Colon (tissue), 2 donors: ENCODE data around the gene AKT1S1.

Experiments
- FAIRE-seq: peaks from 2 replicates; lab custom pipeline; 2012; peaks lifted over from hg19 to GRCh38; lab: Jason Lieb, UNC
- donor health status: control.
- donor health status: control.

AKT1S1 gene

GRCh38 chr19:49866933-49867782 lies 10.0 kb downstream of the AKT1S1 start, which contains the start of gene PNKP:
Gene PNKP (minus strand): TSS chr19:49867576. CDS start chr19:49867204, 372 bp downstream.
- FAIRE-seq, result no peak

DNA sequence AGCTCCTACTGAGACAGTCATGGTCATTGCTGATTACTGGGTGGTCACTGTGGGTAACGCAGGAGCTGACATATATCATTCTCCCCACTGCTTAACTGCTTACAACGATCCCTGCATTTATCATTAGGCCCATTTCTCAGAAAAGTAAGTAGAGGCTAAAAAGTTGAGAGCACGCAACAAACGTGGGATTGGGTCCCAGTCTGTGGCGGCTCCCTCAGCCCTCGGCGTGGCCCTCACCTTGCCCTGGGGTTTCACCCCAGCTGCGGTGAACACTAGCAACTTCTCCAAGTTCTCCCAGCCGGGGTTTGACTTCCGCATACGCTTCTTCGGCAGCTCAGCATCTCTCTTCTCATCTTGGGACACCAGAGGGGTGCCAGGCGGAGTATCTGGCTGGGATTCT lies 12.3 kb downstream of the AKT1S1 start:
- FAIRE-seq, result no peak

- no peak for FAIRE-seq
Observed at GRCh38 chr19:49863935-49864320, 13.2 kb downstream of the AKT1S1 start.

GRCh38 chr19:49863254-49863934 lies 13.8 kb downstream of the AKT1S1 start:
- no peak for FAIRE-seq

DNA sequence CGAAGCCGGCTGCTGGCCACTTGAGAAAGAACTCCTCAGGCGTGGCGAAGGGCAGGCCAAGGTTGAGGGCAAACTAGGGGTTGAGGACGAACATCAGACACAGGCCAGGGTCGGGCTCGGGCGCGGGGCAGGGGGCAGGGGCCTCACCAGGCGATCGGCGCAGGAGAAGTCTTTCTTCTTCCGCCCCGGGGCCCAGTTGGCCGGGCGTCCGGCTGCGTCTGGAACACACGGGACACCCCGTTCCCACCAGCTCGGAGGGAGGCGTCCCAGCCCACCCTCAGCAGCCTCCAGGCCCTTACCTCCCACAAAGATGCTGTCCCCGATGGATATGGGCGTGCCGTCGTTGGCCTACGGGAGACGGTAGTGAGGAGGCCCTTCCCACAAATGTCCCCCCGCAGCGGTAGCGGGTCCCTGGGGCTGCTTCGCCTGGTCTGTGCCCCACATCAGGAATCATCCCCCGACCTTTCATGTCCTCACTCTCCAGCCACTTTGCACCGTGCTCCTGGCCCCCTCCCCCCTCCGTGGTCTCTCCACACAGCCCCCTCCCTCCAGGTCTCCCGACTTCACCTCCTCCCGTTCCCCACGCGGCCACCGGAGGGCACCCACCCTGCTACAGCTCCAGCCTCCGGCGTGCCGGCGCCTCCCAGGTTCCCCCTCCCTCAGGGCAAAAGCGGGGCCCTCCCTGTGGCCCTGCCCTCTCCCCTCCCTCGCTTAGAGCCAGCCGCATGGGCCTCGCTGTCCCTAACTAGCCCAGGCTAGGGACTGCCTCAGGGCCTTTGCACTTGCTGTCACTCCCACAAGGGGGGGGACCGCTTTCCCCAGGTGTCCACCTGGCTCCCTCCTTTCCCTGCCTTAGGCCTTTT lies 14.5 kb downstream of the AKT1S1 start:
- no peak for FAIRE-seq

DNA sequence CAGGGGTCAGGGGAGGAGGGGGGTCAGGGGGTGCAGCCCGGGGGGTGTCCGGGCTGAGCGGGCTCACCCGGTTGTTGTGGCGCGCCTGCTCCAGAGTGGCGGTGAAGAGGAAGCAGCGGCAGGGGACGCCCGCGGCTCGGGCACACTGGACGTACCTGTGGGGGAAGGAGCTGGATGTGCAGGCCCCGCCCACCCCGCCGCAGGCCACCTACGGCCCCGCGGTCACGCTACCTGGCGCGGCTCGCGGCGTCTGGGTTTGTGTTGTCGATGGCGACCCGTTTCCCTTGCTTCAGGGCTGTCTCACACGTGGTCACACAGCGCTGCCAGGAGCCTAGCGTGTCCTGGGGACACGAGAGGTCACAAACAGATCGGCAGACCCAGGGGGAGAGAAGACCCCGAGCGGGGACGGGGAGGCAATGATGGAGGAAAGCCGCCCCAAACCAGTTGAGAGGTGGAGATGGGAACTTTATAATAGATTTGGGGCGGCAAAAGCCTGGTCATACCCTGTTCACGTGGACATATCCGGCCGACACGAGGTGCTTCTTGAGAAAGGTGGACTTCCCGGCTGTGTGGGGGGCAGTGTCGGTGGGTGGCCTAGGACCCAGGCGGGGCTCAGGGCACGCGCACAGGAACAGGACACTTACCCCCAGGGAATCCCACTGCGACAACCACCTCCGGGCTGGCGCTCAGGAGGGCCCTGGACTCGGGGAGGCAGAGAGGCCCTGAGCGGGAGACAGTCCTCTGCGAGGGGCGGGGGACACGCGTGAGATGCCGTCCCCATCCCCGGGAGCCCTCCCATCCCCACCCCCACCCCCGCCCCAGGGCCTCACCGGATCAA lies 15.4 kb downstream of the AKT1S1 start:
- FAIRE-seq, result no peak

- no peak for FAIRE-seq
Observed at GRCh38 chr19:49861107-49861506, 16.0 kb downstream of the AKT1S1 start.

- no peak for FAIRE-seq
Observed at GRCh38 chr19:49860336-49861102, 16.6 kb downstream of the AKT1S1 start.

DNA sequence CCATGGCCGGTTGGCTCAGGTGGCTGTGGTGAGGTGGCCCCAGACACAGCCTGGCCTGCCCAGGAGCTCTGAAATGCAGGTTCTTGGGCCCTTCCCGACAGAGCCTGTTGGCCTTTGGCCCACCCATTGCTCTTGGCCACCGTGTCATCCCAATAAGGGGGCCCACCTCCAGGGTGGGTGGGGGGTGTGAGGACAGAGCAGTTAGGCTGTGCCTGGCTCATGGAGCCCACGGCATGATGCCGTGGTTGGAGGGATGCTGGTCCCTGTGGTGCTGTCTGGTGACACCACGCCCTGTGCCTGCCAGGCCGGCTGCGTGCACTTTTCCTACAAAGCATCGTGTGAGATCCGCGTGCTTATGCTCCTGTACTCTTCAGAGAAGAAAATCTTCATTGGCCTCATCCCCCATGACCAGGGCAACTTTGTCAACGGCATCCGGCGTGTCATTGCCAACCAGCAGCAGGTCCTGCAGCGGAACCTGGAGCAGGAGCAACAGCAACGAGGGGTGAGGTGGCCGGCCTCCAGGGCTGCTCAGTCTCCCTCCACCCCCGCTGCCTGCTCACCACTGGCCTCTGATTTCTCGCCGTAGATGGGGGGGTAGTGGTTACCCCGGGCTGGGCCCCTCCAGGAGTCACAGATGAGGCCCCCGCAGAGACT lies 17.3 kb downstream of the AKT1S1 start:
- no peak for FAIRE-seq

GRCh38 chr19:49858088-49858985 lies 18.8 kb downstream of the AKT1S1 start:
- no peak for FAIRE-seq

DNA sequence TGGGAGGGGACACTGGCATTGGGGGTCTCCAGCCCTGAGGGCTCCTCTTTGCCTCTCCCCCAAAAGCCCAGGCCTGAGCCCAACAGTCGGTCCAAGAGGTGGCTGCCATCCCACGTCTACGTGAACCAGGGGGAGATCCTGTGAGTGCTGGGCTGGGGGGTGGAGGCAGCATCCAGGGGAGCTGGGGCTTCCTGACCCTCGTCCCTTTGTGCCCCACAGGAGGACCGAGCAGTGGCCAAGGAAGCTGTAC lies 19.4 kb downstream of the AKT1S1 start:
- FAIRE-seq, result no peak

DNA sequence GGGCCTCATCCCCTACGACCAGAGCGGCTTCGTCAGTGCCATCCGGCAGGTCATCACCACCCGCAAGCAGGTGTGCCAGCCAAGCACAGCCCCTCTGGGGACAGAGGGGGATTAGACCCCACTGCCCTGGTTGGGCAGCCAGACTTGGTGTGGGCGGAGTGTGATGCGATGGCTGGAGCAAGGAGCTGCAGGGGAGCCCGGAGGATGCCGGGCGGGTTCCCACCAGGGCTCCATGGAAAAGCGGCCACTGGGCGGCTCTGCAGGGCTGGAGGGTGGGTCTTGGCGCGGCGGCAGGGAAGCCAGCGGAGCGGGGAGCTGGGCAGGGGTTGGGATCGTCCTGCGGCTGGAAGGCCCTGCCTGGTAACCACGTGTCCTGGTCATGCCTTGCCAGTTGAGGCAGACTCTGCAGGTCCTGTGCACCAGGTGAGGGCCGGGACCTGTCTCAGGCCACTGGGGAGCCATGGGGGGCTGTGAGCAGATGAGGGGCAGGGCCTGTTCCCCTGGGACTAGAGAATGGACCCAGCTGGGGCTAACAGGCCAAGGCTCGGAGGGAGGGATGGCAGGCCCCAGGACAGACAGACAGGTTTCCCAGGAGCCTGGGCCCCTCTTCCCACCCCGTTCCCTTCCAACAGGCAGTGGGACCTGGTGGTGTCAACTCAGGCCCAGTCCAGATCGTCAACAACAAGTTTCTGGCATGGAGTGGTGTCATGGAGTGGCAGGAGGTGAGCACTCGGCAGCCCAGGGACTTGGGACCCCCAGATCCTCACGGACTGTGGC lies 19.9 kb downstream of the AKT1S1 start:
- FAIRE-seq, result no peak

DNA sequence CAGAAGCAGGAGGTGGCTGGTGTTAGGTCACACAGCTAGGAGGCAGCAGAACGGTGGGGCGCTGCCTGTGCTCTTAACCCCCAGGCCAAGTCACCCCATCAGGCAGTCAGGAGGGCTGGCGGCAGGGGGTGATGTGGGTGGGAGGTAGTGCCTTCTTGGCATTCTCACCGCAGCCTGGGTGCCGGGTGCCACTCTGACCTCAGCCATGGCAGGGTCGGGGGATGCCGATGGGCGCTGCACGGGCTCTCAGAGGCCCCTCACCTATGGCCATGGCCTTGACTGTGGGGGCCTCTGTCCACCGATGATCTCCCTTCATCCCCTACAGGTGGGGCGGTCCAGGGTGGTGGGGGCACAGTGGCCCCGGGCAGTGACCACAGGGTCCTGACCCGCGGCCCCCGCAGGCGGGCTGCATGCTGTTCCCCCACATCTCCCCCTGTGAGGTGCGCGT lies 20.6 kb downstream of the AKT1S1 start:
- no peak for FAIRE-seq

DNA sequence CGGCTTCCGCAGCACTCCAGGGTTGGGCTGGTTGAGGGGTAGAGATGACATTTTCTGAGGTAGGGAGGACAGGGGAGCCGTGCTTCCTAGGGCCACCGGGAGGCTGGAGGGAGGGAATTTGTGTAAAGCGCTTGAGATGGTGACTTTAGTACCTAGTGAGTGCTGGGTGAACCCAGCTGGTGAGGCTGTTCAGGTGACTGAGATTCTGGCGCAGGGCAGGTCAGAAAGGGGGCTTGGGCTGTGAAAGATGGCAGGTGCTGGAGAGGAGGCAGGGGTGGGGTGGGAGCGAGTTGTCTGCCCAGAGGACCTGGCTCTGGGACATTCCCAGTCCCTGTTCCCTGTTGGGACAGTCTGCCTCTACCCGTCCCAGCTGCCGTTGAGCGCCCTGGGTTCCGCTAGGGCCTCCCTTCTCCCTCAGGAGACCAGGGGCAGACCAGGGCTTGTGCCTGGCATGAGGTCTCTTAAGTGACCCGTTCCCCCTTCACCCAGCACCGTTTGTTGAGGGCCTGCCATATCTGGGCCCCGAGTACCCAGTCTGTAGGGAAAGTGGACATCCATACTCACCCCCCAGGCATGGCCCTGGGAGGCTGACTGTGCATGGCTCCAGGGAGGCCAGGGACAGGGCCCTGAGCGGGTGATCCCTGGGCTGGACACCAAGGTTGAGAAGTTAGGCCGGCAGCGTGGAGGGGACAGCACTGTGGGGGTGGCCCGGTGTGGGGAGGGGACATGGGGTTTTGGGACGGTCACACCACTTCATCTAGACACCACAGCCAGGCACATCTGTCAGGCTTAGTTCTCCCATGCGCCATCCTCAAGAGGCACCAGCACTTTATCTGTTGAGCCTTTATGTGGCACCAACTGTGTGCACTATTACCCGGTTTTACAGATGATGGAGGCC lies 21.2 kb downstream of the AKT1S1 start:
- FAIRE-seq, result no peak

GRCh38 chr19:49855277-49855675 lies 21.9 kb downstream of the AKT1S1 start:
- FAIRE-seq, result no peak

GRCh38 chr19:49854378-49855263 lies 22.5 kb downstream of the AKT1S1 start:
- FAIRE-seq, result no peak
